Measurements from ENCODE around the gene LCN10.

DNA sequence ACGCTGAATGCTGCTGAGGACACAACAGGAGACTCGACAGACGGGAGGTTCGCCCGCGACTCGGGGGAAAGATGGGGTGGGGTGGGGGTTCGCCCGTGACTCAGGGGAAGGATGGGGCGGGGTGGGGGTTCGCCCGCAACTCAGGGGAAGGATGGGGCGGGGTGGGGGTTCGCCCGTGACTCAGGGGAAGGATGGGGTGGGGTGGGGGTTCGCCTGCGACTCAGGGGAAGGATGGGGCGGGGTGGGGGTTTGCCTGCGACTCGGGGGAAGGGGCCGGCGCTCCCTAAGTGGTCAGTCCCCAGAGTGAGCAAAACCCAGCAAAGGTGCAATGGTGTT, 3.4 kb upstream of the LCN10 start:
- TF ChIP-seq POLR2A (IDR thresholded peaks at IDR 0.05; ENCODE audit: low read length) (no peak), GATA1 (IDR thresholded peaks at IDR 0.05; ENCODE audit: low read depth, low read length) (no peak)
